Fibroblast of lung (primary cell): ENCODE measurements around the gene GOLGA6B. TPM values are rescaled to one million over a fixed set of nuclear protein-coding genes. Genes with fewer than 3 reads are reported as not detected.
"Not testable (repeated sequence)": the region's sequence is repeated elsewhere in the genome, so short reads cannot be mapped to it uniquely, and the experiment has no call there.

ENCODE experiments used
- DNase-seq, 2 donors: peaks; one replicate each; pipeline versions ENCODE4 v3.0.0 to v3.0.0-alpha.2; 2010; ENCODE audit warnings: low read depth in 2 of 2
- H2AFZ ChIP-seq: 2 replicates; pipeline ENCODE4 v1.5.1; 2012; ENCODE audit warnings: low read length, control low read depth, inconsistent platforms
- H3K27ac ChIP-seq: 2 replicates; pipeline ENCODE4 v1.5.1; 2011; ENCODE audit warnings: low read length, control low read depth; ENCODE audit not compliant: insufficient read depth
- H3K27me3 ChIP-seq: 2 replicates; pipeline ENCODE4 v1.5.1; 2011; ENCODE audit warnings: mild to moderate bottlenecking, low read length; ENCODE audit not compliant: control insufficient read depth, insufficient read depth
- H3K36me3 ChIP-seq: 2 replicates; pipeline ENCODE4 v1.5.1; 2011; ENCODE audit warnings: low read length; ENCODE audit not compliant: control insufficient read depth, insufficient read depth
- H3K4me1 ChIP-seq: 2 replicates; pipeline ENCODE4 v1.5.1; 2011; ENCODE audit warnings: low read length; ENCODE audit not compliant: control insufficient read depth, insufficient read depth; ENCODE audit errors: extremely low read depth
- H3K4me2 ChIP-seq: 2 replicates; pipeline ENCODE4 v1.5.1; 2011; ENCODE audit warnings: low read length, control low read depth; ENCODE audit not compliant: insufficient read depth; ENCODE audit errors: extremely low read depth
- H3K4me3 ChIP-seq, 4 experiments: fragments of 200-600 bp in 1 of 4; sonication (generic) in 1 of 4; replicated peaks in 1 of 4; 2 replicates each; pipeline ENCODE4 v1.5.1; 2011 to 2016; ENCODE audit warnings: low read length in 4 of 4, low read depth in 3 of 4, mild to moderate bottlenecking in 3 of 4, control low read depth in 2 of 4, inconsistent platforms in 1 of 4, mixed read lengths in 1 of 4; ENCODE audit not compliant: insufficient read depth in 1 of 4; ENCODE audit errors: control extremely low read depth in 1 of 4
- H3K79me2 ChIP-seq: 2 replicates; pipeline ENCODE4 v1.5.1; 2012; ENCODE audit warnings: mild to moderate bottlenecking, low read length, inconsistent platforms; ENCODE audit not compliant: control insufficient read depth, insufficient read depth
- H3K9ac ChIP-seq: 2 replicates; pipeline ENCODE4 v1.5.1; 2011; ENCODE audit warnings: mild to moderate bottlenecking, low read length, control low read depth; ENCODE audit not compliant: insufficient read depth
- H3K9me3 ChIP-seq: 2 replicates; pipeline ENCODE4 v1.5.1; 2012; ENCODE audit warnings: low read depth, low read length; ENCODE audit not compliant: control insufficient read depth, insufficient read depth
- H4K20me1 ChIP-seq: 2 replicates; pipeline ENCODE4 v1.5.1; 2011; ENCODE audit warnings: low read length; ENCODE audit not compliant: control insufficient read depth, insufficient read depth; ENCODE audit errors: extremely low read depth
- CTCF ChIP-seq, 2 donors: IDR thresholded peaks in 1 of 2; conservative IDR thresholded peaks in 1 of 2; 1 replicate in 1 of 2; 2 replicates in 1 of 2; pipeline ENCODE4 v1.5.1; 2011 to 2012; ENCODE audit warnings: low read length in 2 of 2, control low read depth in 1 of 2, inconsistent platforms in 1 of 2, low read depth in 1 of 2, mild to moderate bottlenecking in 1 of 2
- EZH2 ChIP-seq: IDR thresholded peaks from 2 replicates; pipeline ENCODE4 v1.5.1; 2012; ENCODE audit warnings: low read length, control low read depth, mild to moderate bottlenecking; ENCODE audit errors: missing control alignments
- polyA minus RNA-seq: library from RNA; depleted of rRNA, polyadenylated mRNA; stranded (reverse); fragments of >200 nt; gene quantifications from 2 replicates; pipeline ENCODE4 v1.2.3, GENCODE V29; 2011; ENCODE audit warnings: low replicate concordance
- polyA plus RNA-seq, 2 donors: library from polyadenylated mRNA; depleted of rRNA in 1 of 2; stranded (reverse) in 1 of 2; unstranded in 1 of 2; fragments of >200 nt; gene quantifications; 2 replicates each; pipeline ENCODE4 v1.2.1, GENCODE V29; 2011 to 2012; ENCODE audit warnings: missing spikeins in 1 of 2
- total RNA-seq: library from RNA; depleted of rRNA; stranded (reverse); fragments of >200 nt; gene quantifications from 2 replicates; pipeline ENCODE4 v1.2.1, GENCODE V29; 2014

Gene GOLGA6B
- not detected in 2 replicates for total RNA-seq
- polyA plus RNA-seq, result not detected in 2 replicates
- polyA plus RNA-seq (2012), result not detected in 2 replicates
- not detected in 2 replicates for polyA minus RNA-seq

- not testable (repeated sequence) for H3K4me2 ChIP-seq, H3K9ac ChIP-seq, H3K27me3 ChIP-seq, H2AFZ ChIP-seq, H3K4me1 ChIP-seq, DNase-seq, H3K79me2 ChIP-seq, H3K36me3 ChIP-seq, H4K20me1 ChIP-seq, H3K9me3 ChIP-seq, H3K4me3 ChIP-seq, H3K27ac ChIP-seq
These were observed at the start of gene GOLGA6B for GRCh38 chr15:72654397-72654796. Gene GOLGA6B (plus strand): TSS chr15:72654697. CDS start chr15:72654738, 41 bp downstream.

GRCh38 chr15:72604794-72605193 is 49.7 kb upstream of the GOLGA6B start:
- no peaks in the 10 kb centered on the region for H3K79me2 ChIP-seq
- H3K4me3 ChIP-seq, result no peak overlapping the region
- no peaks in the 10 kb centered on the region for H3K4me1 ChIP-seq
- no peak overlapping the region for H3K27ac ChIP-seq
- no peaks in the 10 kb centered on the region for H3K36me3 ChIP-seq
- no peaks in the 10 kb centered on the region for H3K27me3 ChIP-seq
- H3K9me3 ChIP-seq, result no peaks in the 10 kb centered on the region
- H3K4me2 ChIP-seq, result no peak overlapping the region
- H2AFZ ChIP-seq, result no peak overlapping the region
- no peak for DNase-seq
- H4K20me1 ChIP-seq, result no peaks in the 10 kb centered on the region
- TF ChIP-seq CTCF (conservative IDR thresholded peaks at IDR 0.05 in 1 of 2, IDR thresholded peaks at IDR 0.05 in 1 of 2; ENCODE audit: low read depth in 1 of 2, low read length in 2 of 2), result no peak
- no peak for TF ChIP-seq EZH2
- no peak overlapping the region for H3K9ac ChIP-seq

GRCh38 chr15:72608084-72608483 is 46.4 kb upstream of the GOLGA6B start:
- not testable (repeated sequence) for H2AFZ ChIP-seq, H3K36me3 ChIP-seq, DNase-seq, H3K9ac ChIP-seq, H3K4me2 ChIP-seq, H3K9me3 ChIP-seq, H3K79me2 ChIP-seq, H3K27me3 ChIP-seq, H3K4me1 ChIP-seq, H3K4me3 ChIP-seq, H4K20me1 ChIP-seq, H3K27ac ChIP-seq

- DNase-seq, result no peak
- Histone ChIP-seq H3K9ac (no peak overlapping the region), H3K36me3 (no peaks in the 10 kb centered on the region), H3K79me2 (no peaks in the 10 kb centered on the region), H2AFZ (no peak overlapping the region), H3K27ac (no peak overlapping the region), H3K4me2 (no peak overlapping the region), H3K27me3 (no peaks in the 10 kb centered on the region), H3K4me1 (no peaks in the 10 kb centered on the region), H4K20me1 (no peaks in the 10 kb centered on the region), H3K9me3 (no peaks in the 10 kb centered on the region), H3K4me3 (no peak overlapping the region)
- TF ChIP-seq EZH2, result no peak
- no peak for TF ChIP-seq CTCF (conservative IDR thresholded peaks at IDR 0.05 in 1 of 2, IDR thresholded peaks at IDR 0.05 in 1 of 2; ENCODE audit: low read depth in 1 of 2, low read length in 2 of 2)
These were observed 44.6 kb upstream of the GOLGA6B start for GRCh38 chr15:72609862-72610261.

- not testable (repeated sequence) for H4K20me1 ChIP-seq, H3K9me3 ChIP-seq, H3K27me3 ChIP-seq, DNase-seq, H3K4me2 ChIP-seq, H3K79me2 ChIP-seq, H3K4me1 ChIP-seq, H3K36me3 ChIP-seq, H3K27ac ChIP-seq, H3K9ac ChIP-seq, H2AFZ ChIP-seq, H3K4me3 ChIP-seq
These were observed 42.2 kb upstream of the GOLGA6B start for GRCh38 chr15:72612324-72612723.
